ENCODE measurements around the gene HACL1.
"Not testable (repeated sequence)": the region's sequence is repeated elsewhere in the genome, so short reads cannot be mapped to it uniquely, and the experiment has no call there.

The HACL1 gene

GRCh38 chr3:15629860-15630597 is 28.7 kb upstream of the HACL1 start:
- TF ChIP-seq CTCF (IDR thresholded peaks at IDR 0.05; ENCODE audit: extremely low read depth, insufficient read depth, missing control alignments), result peak; percentile 75
- in situ Hi-C loops (cut with MboI; ENCODE audit: low pct_unique_long_range_greater_than_20kb, low sequenced_read_pairs, unreplicated experiment), result loop anchor here (10.0 kb wide), 1 partner anchor 175 kb away; no protein-coding TSS in a partner anchor
- peak; percentile 79 for DNase-seq (ENCODE audit: low spot score)

GRCh38 chr3:15628967-15629366 is 27.6 kb upstream of the HACL1 start:
- in situ Hi-C loops (cut with MboI; ENCODE audit: low pct_unique_long_range_greater_than_20kb, low sequenced_read_pairs, unreplicated experiment), result no loop called here
- no peak for TF ChIP-seq CTCF (IDR thresholded peaks at IDR 0.05; ENCODE audit: extremely low read depth, insufficient read depth, missing control alignments)
- no peak for DNase-seq (ENCODE audit: low spot score)

- in situ Hi-C loops (cut with MboI; ENCODE audit: low pct_unique_long_range_greater_than_20kb, low sequenced_read_pairs, unreplicated experiment), result no loop called here
Measured at GRCh38 chr3:15623535-15624440, 22.4 kb upstream of the HACL1 start.

GRCh38 chr3:15619659-15620464 is 18.5 kb upstream of the HACL1 start:
- in situ Hi-C loops (cut with MboI; ENCODE audit: low pct_unique_long_range_greater_than_20kb, low sequenced_read_pairs, unreplicated experiment); DNase-seq (ENCODE audit: low spot score): not testable (repeated sequence)

More at GRCh38 chr3:15623535-15624440, 22.4 kb upstream of the HACL1 start:
- TF ChIP-seq CTCF (IDR thresholded peaks at IDR 0.05; ENCODE audit: extremely low read depth, insufficient read depth, missing control alignments), result no peak
- no peak for DNase-seq (ENCODE audit: low spot score)

GRCh38 chr3:15616053-15616452 is 14.7 kb upstream of the HACL1 start:
- TF ChIP-seq CTCF (IDR thresholded peaks at IDR 0.05; ENCODE audit: extremely low read depth, insufficient read depth, missing control alignments), result no peak
- DNase-seq (ENCODE audit: low spot score), result no peak
- in situ Hi-C loops (cut with MboI; ENCODE audit: low pct_unique_long_range_greater_than_20kb, low sequenced_read_pairs, unreplicated experiment), result no loop called here

GRCh38 chr3:15614958-15615357 is 13.6 kb upstream of the HACL1 start:
- TF ChIP-seq CTCF (IDR thresholded peaks at IDR 0.05; ENCODE audit: extremely low read depth, insufficient read depth, missing control alignments), result no peak
- no peak for DNase-seq (ENCODE audit: low spot score)
- in situ Hi-C loops (cut with MboI; ENCODE audit: low pct_unique_long_range_greater_than_20kb, low sequenced_read_pairs, unreplicated experiment), result no loop called here
